Activated CD8-positive, alpha-beta T cell treated with anti-CD3 and anti-CD28 coated beads, Interleukin-2, amount 10 ng/mL, durations not matched to agents 7 days and 5 days (primary cell): Measurements from ENCODE around the gene TSACC. TPM values are rescaled to one million over a fixed set of nuclear protein-coding genes. Genes with fewer than 3 reads are reported as not detected.
"Not testable (repeated sequence)": the region's sequence is repeated elsewhere in the genome, so short reads cannot be mapped to it uniquely, and the experiment has no call there.

Experiments
- ATAC-seq: fragments of 150-1000 bp; cut with Tn5 transposase; one replicate; pipeline ENCODE4 v1.10.0; 2021; ENCODE audit warnings: moderate library complexity
- CTCF ChIA-PET: fragments of 350-600 bp; sonication (Branson Sonifier 250); formaldehyde crosslinking; loops from one replicate; lab custom pipeline; 2021; ENCODE audit warnings: antibody characterized with exemption; lab: Charles Lee
- POLR2A ChIA-PET: fragments of 350-600 bp; sonication (Branson Sonifier 250); formaldehyde crosslinking; loops from one replicate; lab custom pipeline; 2021; ENCODE audit warnings: antibody characterized with exemption; lab: Charles Lee
- DNase-seq: peaks from one replicate; pipeline ENCODE4 v3.0.0-alpha.2; 2020
- H3K27ac Mint-ChIP-seq: one replicate; pipeline ENCODE4 v1.8.0; 2021; ENCODE audit warnings: mild to moderate bottlenecking, mixed read lengths
- H3K27me3 Mint-ChIP-seq: one replicate; pipeline ENCODE4 v1.8.0; 2021; ENCODE audit warnings: low read depth, mixed read lengths
- H3K36me3 Mint-ChIP-seq: one replicate; pipeline ENCODE4 v1.8.0; 2021; ENCODE audit warnings: low read depth, mixed read lengths
- H3K4me1 Mint-ChIP-seq: one replicate; pipeline ENCODE4 v1.8.0; 2021; ENCODE audit warnings: low read depth, mixed read lengths
- H3K4me3 Mint-ChIP-seq: one replicate; pipeline ENCODE4 v1.8.0; 2021; ENCODE audit warnings: mild to moderate bottlenecking, mixed read lengths
- H3K9me3 Mint-ChIP-seq: one replicate; pipeline ENCODE4 v1.8.0; 2022; ENCODE audit warnings: mixed read lengths; ENCODE audit not compliant: insufficient read depth
- total RNA-seq, 2 experiments: library from RNA; stranded (reverse); gene quantifications; one replicate each; pipeline ENCODE4 v1.2.3, GENCODE V29; 2021

The TSACC gene
- total RNA-seq, 2 experiments from 2014 or later = 0.73 to 0.76 TPM

DNA sequence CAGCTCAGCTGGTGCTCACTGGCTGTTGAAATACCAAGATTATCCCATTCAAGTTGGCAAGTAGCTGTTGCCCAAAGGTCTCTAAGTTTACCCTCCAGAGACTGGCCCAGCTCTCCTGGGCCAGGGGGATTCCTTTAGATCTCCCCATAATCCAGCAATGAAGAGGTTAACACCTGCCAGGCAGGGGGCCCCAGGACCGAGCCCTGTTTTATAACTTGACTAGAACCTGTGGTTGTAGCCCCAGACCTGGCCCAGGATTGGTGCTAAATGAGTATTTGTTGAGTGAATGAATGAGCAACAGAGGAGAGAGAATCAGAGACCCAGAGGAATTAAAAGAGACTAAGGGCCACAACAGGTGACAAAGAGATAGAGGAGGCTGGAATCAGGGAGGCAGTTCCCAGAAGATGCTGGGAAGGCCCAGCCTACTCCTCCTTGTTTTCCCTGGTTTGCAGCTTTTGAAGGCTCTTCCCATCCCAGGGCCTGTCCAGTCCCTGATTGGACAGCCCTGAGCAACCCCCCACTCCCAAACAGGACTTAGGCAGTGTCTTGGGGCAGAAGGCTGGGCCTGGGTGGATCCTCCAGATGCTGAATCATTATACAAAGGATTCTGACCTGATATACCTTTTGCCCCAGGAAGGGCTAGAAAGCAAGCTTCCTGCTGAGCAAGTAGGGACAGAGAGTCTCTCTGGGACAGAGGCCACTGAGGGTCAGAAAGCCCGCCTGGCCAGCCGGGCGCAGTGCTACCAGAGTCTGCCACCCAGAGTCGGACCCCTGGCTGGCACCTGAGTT is 28.2 kb downstream of the TSACC start:
- peaks cover 39% of the 10 kb centered on the region for H3K27me3 Mint-ChIP-seq
- CTCF ChIA-PET = interaction anchor here (1.9 to 2.5 kb wide), 2 partner anchors 19 to 79 kb away, joined by 9 to 11 read pairs; no protein-coding TSS in a partner anchor

DNA sequence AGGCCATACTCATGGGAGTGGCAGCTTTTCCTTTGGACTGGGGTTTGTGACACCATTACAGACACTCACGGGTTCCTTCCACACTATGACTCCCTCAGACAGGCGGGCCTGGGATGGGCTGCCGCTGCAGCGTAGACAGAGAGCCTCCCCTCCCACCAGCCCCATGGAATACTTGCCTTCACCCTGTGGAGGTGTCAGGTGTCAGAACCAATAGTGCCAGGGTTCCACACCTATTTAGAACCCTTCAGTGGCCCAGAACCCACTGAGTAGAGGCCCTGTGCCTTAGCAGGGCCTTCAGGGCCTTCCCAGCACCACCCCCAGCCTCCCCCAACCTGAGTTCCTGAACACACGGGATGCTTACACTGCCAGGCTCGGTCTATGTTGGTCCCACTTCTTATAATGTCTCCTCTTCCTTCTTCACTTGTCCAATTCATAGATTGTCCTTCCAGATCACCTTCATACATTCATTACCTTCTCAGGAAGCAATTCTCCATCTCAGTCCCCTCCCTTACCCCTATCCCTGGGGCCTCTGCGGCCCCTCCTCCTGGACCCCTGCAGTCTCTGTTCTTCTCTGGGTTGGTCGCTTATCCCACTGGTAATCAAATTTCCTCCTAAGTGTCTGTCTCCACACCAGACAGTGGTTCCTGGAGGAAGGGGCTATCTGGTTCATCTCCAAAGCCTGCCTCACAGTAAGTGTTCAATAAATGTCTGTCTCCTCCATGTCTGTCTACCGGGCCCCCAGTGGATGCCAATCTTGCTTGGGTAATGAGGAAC is 29.2 kb downstream of the TSACC start:
- Mint-ChIP-seq H3K9me3 (no peaks in the 10 kb centered on the region), H3K27ac (no peak overlapping the region), H3K4me1 (peaks cover 4% of the 10 kb centered on the region), H3K4me3 (no peak overlapping the region), H3K36me3 (no peaks in the 10 kb centered on the region), H3K27me3 (peaks cover 47% of the 10 kb centered on the region)
- no peak for ATAC-seq
- no peak for DNase-seq
- CTCF ChIA-PET = interaction anchor here (1.9 to 2.5 kb wide), 2 partner anchors 18 to 78 kb away, joined by 9 to 11 read pairs; no protein-coding TSS in a partner anchor
- POLR2A ChIA-PET = no interaction called here

More for the DNA sequence above, 28.2 kb downstream of the TSACC start:
- Mint-ChIP-seq H3K27ac (no peak overlapping the region), H3K4me3 (no peak overlapping the region), H3K36me3 (no peaks in the 10 kb centered on the region), H3K4me1 (peaks cover 4% of the 10 kb centered on the region), H3K9me3 (no peaks in the 10 kb centered on the region)
- ATAC-seq = no peak
- POLR2A ChIA-PET = no interaction called here
- DNase-seq = no peak

- ChIA-PET POLR2A (no interaction called here), CTCF (no interaction called here)
- ATAC-seq (no peak), DNase-seq (no peak)
- H3K4me1 Mint-ChIP-seq = peaks cover 4% of the 10 kb centered on the region
- no peak overlapping the region for H3K27ac Mint-ChIP-seq
- no peaks in the 10 kb centered on the region for H3K9me3 Mint-ChIP-seq
- H3K4me3 Mint-ChIP-seq = no peak overlapping the region
- H3K27me3 Mint-ChIP-seq = peaks cover 52% of the 10 kb centered on the region
- no peaks in the 10 kb centered on the region for H3K36me3 Mint-ChIP-seq
Measured at GRCh38 chr1:156368157-156368658, 29.9 kb downstream of the TSACC start.

GRCh38 chr1:156368889-156369684 is 30.8 kb downstream of the TSACC start, which contains the start of gene RHBG:
Gene RHBG, plus strand, starts transcription at chr1:156369211. Its CDS starts 39 bp downstream, at chr1:156369250.
- ATAC-seq (peak; percentile 56), DNase-seq (no peak)
- Mint-ChIP-seq H3K27ac (no peak within 1 kb of the TSS), H3K4me3 (peak within 1 kb of the TSS; percentile 34), H3K27me3 (peaks cover 58% of the 10 kb centered on the region), H3K36me3 (no peaks in the 10 kb centered on the region), H3K4me1 (peaks cover 4% of the 10 kb centered on the region), H3K9me3 (no peaks in the 10 kb centered on the region)
- CTCF ChIA-PET = interaction anchor here (0.8 to 1.0 kb wide), 2 partner anchors 10 to 17 kb away, joined by 3 to 4 read pairs; no protein-coding TSS in a partner anchor
- POLR2A ChIA-PET = no interaction called here

- CTCF ChIA-PET = interaction anchor here (0.8 to 4.4 kb wide), 3 partner anchors 11 to 16 kb away, joined by 3 to 47 read pairs (median 4); no protein-coding TSS in a partner anchor
- H3K4me3 Mint-ChIP-seq = peak overlapping the region; percentile 34
- H3K4me1 Mint-ChIP-seq, H3K36me3 Mint-ChIP-seq, ATAC-seq, H3K27ac Mint-ChIP-seq, DNase-seq, POLR2A ChIA-PET, H3K9me3 Mint-ChIP-seq: not testable (repeated sequence)
- H3K27me3 Mint-ChIP-seq = peaks cover 56% of the 10 kb centered on the region
Measured at GRCh38 chr1:156369685-156370286, 31.5 kb downstream of the TSACC start.

DNA sequence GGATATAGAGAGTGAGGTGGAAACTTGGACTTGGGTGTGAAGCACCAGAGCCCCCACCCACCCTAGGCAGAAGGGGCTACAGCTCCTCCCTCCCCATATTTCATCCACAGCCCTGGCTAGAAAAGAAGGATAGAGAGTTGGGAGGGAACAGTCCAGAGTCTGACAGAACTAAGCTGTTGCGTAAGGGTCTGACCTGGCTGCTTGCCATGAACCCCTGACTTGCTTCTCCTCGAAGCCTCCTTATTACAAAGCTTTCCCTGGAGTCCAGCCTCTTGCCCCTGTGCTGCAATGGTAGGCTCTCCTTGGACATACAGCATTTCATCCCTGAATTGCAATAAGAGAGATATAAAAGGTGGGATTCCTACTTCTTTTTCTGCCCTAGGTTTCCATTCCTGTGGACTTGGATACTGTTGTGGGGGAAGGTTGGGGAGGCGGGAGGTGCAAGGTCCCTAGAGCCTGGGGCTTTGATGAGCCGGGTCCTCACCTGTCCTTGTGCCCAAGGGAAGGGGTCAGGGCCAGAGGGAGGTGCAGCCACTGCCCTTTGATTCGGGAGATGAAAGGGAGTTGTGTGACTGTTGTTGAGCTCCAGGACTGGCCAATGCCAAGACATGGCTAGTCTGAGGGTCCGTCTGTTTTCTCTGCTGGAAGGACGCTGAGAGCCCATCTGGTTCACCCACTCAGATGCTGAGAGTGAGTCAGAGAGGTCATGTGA is 33.4 kb downstream of the TSACC start:
- Mint-ChIP-seq H3K9me3 (no peaks in the 10 kb centered on the region), H3K27ac (no peak overlapping the region), H3K36me3 (no peaks in the 10 kb centered on the region), H3K27me3 (peaks cover 48% of the 10 kb centered on the region), H3K4me1 (peaks cover 4% of the 10 kb centered on the region), H3K4me3 (no peak overlapping the region)
- DNase-seq (no peak), ATAC-seq (no peak)
- ChIA-PET POLR2A (interaction anchor here (0.7 kb wide), 1 partner anchor 14 kb away, joined by 3 read pairs; no protein-coding TSS in a partner anchor), CTCF (interaction anchor here (1.1 to 4.4 kb wide), 4 partner anchors 13 to 74 kb away, joined by 3 to 47 read pairs (median 4); no protein-coding TSS in a partner anchor)

DNA sequence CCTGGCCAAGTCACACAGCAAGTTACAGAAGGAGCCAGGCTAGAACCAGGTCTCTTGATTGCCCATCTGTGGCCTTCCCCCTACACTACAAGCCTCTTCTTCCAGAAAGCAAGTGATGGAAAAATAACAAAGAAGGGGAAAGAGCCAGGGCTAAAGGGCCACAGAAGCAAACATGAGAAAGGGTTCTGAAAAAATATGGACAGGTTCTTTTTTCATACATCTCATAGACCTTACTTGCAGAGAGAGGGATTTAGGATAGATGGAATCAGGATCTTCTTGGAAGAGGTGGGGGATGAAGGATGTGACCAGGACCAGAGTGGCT is 33.9 kb downstream of the TSACC start:
- H3K27me3 Mint-ChIP-seq = peaks cover 48% of the 10 kb centered on the region
- ATAC-seq (no peak), DNase-seq (no peak)
- H3K4me1 Mint-ChIP-seq = peaks cover 4% of the 10 kb centered on the region
- ChIA-PET CTCF (interaction anchor here (1.2 to 4.4 kb wide), 3 partner anchors 13 to 74 kb away, joined by 3 to 47 read pairs (median 12); no protein-coding TSS in a partner anchor), POLR2A (no interaction called here)
- H3K9me3 Mint-ChIP-seq = no peaks in the 10 kb centered on the region
- H3K36me3 Mint-ChIP-seq = no peaks in the 10 kb centered on the region
- no peak overlapping the region for H3K27ac Mint-ChIP-seq
- no peak overlapping the region for H3K4me3 Mint-ChIP-seq

DNA sequence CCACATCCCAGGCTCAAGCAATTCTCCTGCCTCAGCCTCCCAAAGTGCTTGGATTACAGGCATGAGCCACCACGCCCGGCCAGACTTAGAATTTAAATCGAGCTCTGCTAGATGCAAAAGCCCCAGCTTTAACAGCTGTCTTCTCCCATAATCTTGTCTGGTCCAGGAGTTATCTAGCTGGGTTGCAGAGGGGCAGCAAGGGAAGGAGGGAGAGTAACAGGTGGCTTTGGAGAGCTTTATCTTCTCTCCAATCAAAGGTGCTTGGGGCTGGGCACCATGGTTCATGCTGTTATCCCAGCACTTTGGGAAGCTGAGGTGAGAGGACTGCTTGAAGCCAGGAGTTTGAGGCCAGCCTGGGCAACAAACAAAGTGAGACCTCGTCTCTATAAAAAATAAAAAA is 34.5 kb downstream of the TSACC start:
- H3K36me3 Mint-ChIP-seq = no peaks in the 10 kb centered on the region
- ATAC-seq (no peak), DNase-seq (no peak)
- no peak overlapping the region for H3K27ac Mint-ChIP-seq
- POLR2A ChIA-PET = no interaction called here
- CTCF ChIA-PET = interaction anchor here (1.2 to 4.4 kb wide), 3 partner anchors 12 to 73 kb away, joined by 3 to 47 read pairs (median 12); no protein-coding TSS in a partner anchor
- H3K4me3 Mint-ChIP-seq = no peak overlapping the region
- peaks cover 4% of the 10 kb centered on the region for H3K4me1 Mint-ChIP-seq
- peaks cover 45% of the 10 kb centered on the region for H3K27me3 Mint-ChIP-seq
- H3K9me3 Mint-ChIP-seq = no peaks in the 10 kb centered on the region

DNA sequence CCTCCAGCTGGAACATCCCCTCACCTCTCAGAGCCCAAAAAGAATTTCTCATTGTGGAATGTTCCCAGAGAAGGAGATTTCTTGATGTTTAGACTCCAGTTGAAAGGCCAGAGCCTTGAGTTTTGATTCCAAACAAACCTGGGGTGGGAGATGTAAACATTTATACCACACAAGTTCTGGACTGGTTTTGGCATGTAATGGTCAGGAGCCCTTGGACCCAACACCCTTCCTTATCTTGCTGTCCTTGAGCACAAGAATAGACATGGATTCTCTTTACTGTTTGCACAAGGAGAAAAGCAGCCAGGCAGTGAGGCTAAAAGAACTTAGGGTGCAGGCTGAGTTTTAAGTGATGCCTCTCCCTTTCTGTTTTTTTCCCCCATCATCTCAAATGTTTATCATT is 35.2 kb downstream of the TSACC start:
- ChIA-PET CTCF (interaction anchor here (1.2 to 4.4 kb wide), 3 partner anchors 11 to 73 kb away, joined by 3 to 47 read pairs (median 12); no protein-coding TSS in a partner anchor), POLR2A (no interaction called here)
- Mint-ChIP-seq H3K4me3 (no peak overlapping the region), H3K9me3 (no peaks in the 10 kb centered on the region), H3K36me3 (no peaks in the 10 kb centered on the region), H3K27ac (no peak overlapping the region), H3K4me1 (peaks cover 4% of the 10 kb centered on the region), H3K27me3 (peaks cover 41% of the 10 kb centered on the region)
- ATAC-seq = no peak
- no peak for DNase-seq

GRCh38 chr1:156376146-156376545 is 37.8 kb downstream of the TSACC start:
- H3K4me1 Mint-ChIP-seq = no peaks in the 10 kb centered on the region
- H3K9me3 Mint-ChIP-seq = no peaks in the 10 kb centered on the region
- ChIA-PET CTCF (interaction anchor here (2.6 to 12.4 kb wide), 2 partner anchors 9 to 74 kb away, joined by 20 to 562 read pairs; no protein-coding TSS in a partner anchor), POLR2A (no interaction called here)
- peaks cover 29% of the 10 kb centered on the region for H3K27me3 Mint-ChIP-seq
- no peak for ATAC-seq
- H3K27ac Mint-ChIP-seq = no peak overlapping the region
- H3K4me3 Mint-ChIP-seq = no peak overlapping the region
- DNase-seq = no peak
- no peaks in the 10 kb centered on the region for H3K36me3 Mint-ChIP-seq
